ENCODE measurements around the gene CFDP1. TPM values are rescaled to one million over a fixed set of nuclear protein-coding genes. Genes with fewer than 3 reads are reported as not detected.

CFDP1 gene
- total and polyA plus RNA-seq, 2 of the 13 experiments (the other 11 are each of a cell fraction or from before 2014, with no cell fraction given), result 78.6 to 153 TPM

DNA sequence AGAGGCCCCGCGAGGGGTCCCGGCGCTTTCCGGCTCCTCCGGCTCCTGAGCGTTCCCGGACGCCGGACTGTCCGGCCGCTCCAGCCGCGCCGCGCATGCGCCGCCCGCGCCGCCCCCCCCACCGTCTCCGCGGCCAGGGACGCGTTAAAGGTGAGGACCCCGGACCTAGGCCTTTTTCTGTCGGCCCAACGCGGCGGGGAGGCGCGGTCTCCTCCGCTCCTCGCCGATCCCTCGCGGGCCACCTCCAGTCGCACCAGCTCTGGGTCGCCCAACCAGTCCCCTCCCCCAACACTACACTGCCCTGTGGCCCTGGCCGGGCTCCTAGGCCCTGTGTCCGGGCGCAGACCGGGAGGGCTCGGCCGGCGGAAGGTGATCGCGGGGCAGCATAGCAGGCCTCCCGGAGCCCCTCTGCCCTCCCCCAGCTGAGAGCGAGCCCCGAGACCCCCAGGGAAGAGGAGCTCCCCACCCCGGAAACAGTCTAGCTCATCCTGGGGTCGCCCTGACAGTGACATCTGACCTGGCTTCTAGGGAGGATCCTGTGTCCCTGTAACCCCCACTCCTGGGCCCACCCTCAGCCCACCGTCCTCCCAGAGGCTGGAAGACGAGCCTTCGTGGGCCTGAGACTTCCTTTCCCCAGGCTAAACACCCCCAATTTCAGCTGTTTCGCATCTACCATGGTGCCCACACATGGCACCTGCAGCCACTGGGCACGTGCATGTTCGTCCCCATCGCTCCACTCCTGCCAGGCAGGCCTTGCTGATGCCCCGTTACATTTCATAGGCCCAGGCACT is 167.2 kb downstream of the CFDP1 start (continued):
- TF ChIP-seq SAFB2 (CRISPR knock-in tag; IDR thresholded peaks at IDR 0.05; ENCODE audit: borderline replicate concordance, low read depth) (no peak; the same call in 1 of the 2 replicates), MAF1 (CRISPR knock-in tag; IDR thresholded peaks at IDR 0.05; ENCODE audit: borderline replicate concordance) (peak; percentile 87; the same call in 1 of the 2 replicates), POLR2G (IDR thresholded peaks at IDR 0.05; ENCODE audit: low read depth, low read length) (peak; percentile 80), ZNF615 (CRISPR knock-in tag; IDR thresholded peaks at IDR 0.05; ENCODE audit: borderline replicate concordance) (no peak; the same call in 1 of the 2 replicates), SIN3B (IDR thresholded peaks at IDR 0.05; ENCODE audit: low read length) (no peak), ZNF577 (CRISPR knock-in tag; IDR thresholded peaks at IDR 0.05; ENCODE audit: borderline replicate concordance, low read depth) (peak; percentile 84; the same call in 1 of the 2 replicates), SAP130 (CRISPR knock-in tag; IDR thresholded peaks at IDR 0.05; ENCODE audit: low read depth) (peak; percentile 87), KDM2A (CRISPR knock-in tag; IDR thresholded peaks at IDR 0.05; ENCODE audit: borderline replicate concordance, low read depth) (peak; percentile 87; the same call in 1 of the 2 replicates), ELF3 (CRISPR knock-in tag; IDR thresholded peaks at IDR 0.05) (no peak), ZFP1 (CRISPR knock-in tag; IDR thresholded peaks at IDR 0.05) (no peak), ZNF747 (CRISPR knock-in tag; IDR thresholded peaks at IDR 0.05; ENCODE audit: borderline replicate concordance) (peak; percentile 60; the same call in 1 of the 2 replicates), U2AF2 (IDR thresholded peaks at IDR 0.05; ENCODE audit: low read depth, low read length) (no peak), WIZ (CRISPR knock-in tag; IDR thresholded peaks at IDR 0.05) (no peak), FOXK1 (CRISPR knock-in tag; IDR thresholded peaks at IDR 0.05; ENCODE audit: borderline replicate concordance, low read depth) (no peak), ZNF282 (IDR thresholded peaks at IDR 0.05; ENCODE audit: partially characterized antibody) (no peak), ATF7-NPFF (CRISPR knock-in tag; IDR thresholded peaks at IDR 0.05; ENCODE audit: low read depth) (peak; percentile 66), NFKBIZ (CRISPR knock-in tag; IDR thresholded peaks at IDR 0.05) (0 out of 2 replicates have a peak, but pooled peaks have one; percentile 48), ZSCAN25 (CRISPR knock-in tag; IDR thresholded peaks at IDR 0.05) (peak; percentile 72; the same call in 1 of the 2 replicates), ZNF674 (CRISPR knock-in tag; IDR thresholded peaks at IDR 0.05; ENCODE audit: low read depth) (peak; percentile 91; the same call in 1 of the 2 replicates), ZSCAN21 (CRISPR knock-in tag; IDR thresholded peaks at IDR 0.05; ENCODE audit: borderline replicate concordance) (peak; percentile 90), SNAI1 (CRISPR knock-in tag; IDR thresholded peaks at IDR 0.05; ENCODE audit: borderline replicate concordance) (no peak), ZEB1 (IDR thresholded peaks at IDR 0.05; ENCODE audit: insufficient replicate concordance, low read depth) (no peak)
- TF ChIP-seq, protein P1, sequence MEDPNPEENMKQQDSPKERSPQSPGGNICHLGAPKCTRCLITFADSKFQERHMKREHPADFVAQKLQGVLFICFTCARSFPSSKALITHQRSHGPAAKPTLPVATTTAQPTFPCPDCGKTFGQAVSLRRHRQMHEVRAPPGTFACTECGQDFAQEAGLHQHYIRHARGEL (CRISPR knock-in tag; IDR thresholded peaks at IDR 0.05), result no peak; the same call in 1 of the 2 replicates
- TF ChIP-seq, protein P2, sequence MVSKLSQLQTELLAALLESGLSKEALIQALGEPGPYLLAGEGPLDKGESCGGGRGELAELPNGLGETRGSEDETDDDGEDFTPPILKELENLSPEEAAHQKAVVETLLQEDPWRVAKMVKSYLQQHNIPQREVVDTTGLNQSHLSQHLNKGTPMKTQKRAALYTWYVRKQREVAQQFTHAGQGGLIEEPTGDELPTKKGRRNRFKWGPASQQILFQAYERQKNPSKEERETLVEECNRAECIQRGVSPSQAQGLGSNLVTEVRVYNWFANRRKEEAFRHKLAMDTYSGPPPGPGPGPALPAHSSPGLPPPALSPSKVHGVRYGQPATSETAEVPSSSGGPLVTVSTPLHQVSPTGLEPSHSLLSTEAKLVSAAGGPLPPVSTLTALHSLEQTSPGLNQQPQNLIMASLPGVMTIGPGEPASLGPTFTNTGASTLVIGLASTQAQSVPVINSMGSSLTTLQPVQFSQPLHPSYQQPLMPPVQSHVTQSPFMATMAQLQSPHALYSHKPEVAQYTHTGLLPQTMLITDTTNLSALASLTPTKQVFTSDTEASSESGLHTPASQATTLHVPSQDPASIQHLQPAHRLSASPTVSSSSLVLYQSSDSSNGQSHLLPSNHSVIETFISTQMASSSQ (IDR thresholded peaks at IDR 0.05; ENCODE audit: low read depth), result no peak
- TF ChIP-seq, protein P2 (CRISPR knock-in tag; IDR thresholded peaks at IDR 0.05; ENCODE audit: borderline replicate concordance), result peak; percentile 43; the same call in 1 of the 2 replicates
- TF ChIP-seq, protein P3, sequence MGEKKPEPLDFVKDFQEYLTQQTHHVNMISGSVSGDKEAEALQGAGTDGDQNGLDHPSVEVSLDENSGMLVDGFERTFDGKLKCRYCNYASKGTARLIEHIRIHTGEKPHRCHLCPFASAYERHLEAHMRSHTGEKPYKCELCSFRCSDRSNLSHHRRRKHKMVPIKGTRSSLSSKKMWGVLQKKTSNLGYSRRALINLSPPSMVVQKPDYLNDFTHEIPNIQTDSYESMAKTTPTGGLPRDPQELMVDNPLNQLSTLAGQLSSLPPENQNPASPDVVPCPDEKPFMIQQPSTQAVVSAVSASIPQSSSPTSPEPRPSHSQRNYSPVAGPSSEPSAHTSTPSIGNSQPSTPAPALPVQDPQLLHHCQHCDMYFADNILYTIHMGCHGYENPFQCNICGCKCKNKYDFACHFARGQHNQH (CRISPR knock-in tag; IDR thresholded peaks at IDR 0.05), result peak; percentile 75

Data from HepG2 (cell line).